ENCODE results near the gene KCNQ1. TPM values are rescaled to one million over a fixed set of nuclear protein-coding genes. Genes with fewer than 3 reads are reported as not detected.

KCNQ1 gene
- total and polyA plus RNA-seq, 4 donors, result 15.4 to 41.7 (median 26.2) TPM

- Histone ChIP-seq H3K27ac (ENCODE audit: low read depth in 1 of 2, low read length in 1 of 2) (no peak overlapping the region), H3K36me3 (ENCODE audit: control insufficient read depth in 4 of 4, insufficient read depth in 4 of 4, low read length in 4 of 4) (no peaks in the 10 kb centered on the region), H3K4me3 (no peak overlapping the region), H3K27me3 (ENCODE audit: control insufficient read depth in 3 of 3, insufficient read depth in 3 of 3, low read length in 2 of 3) (no peaks in the 10 kb centered on the region), H3K4me1 (ENCODE audit: control insufficient read depth in 5 of 5, insufficient read depth in 5 of 5, low read length in 5 of 5) (peaks cover 0 to 14% (median 0%) of the 10 kb centered on the region in 5 donors), H3K9ac (ENCODE audit: insufficient read depth in 1 of 2, low read length in 2 of 2) (no peak overlapping the region), H3K9me3 (ENCODE audit: control insufficient read depth in 4 of 4, insufficient read depth in 3 of 4, low read length in 3 of 4) (no peaks in the 10 kb centered on the region)
- no peak for TF ChIP-seq CTCF (IDR thresholded peaks at IDR 0.05; ENCODE audit: control extremely low read depth, extremely low read depth)
- ATAC-seq (ENCODE audit: insufficient read depth, low FRiP score) (no peak), DNase-seq (peak in 1 of 3 donors; percentile 11)
- WGBS, 2 donors, result 49 to 63% methylated on average over 27 of the region's 27 CpGs
These were observed 66.9 kb downstream of the KCNQ1 start for GRCh38 chr11:2511421-2512369.

- Histone ChIP-seq H3K4me1 (ENCODE audit: control insufficient read depth in 5 of 5, insufficient read depth in 5 of 5, low read length in 5 of 5) (peaks cover 0 to 14% (median 0%) of the 10 kb centered on the region in 5 donors), H3K27ac (ENCODE audit: low read depth in 1 of 2, low read length in 1 of 2) (no peak overlapping the region), H3K27me3 (ENCODE audit: control insufficient read depth in 3 of 3, insufficient read depth in 3 of 3, low read length in 2 of 3) (no peaks in the 10 kb centered on the region), H3K9me3 (ENCODE audit: control insufficient read depth in 4 of 4, insufficient read depth in 3 of 4, low read length in 3 of 4) (no peaks in the 10 kb centered on the region), H3K36me3 (ENCODE audit: control insufficient read depth in 4 of 4, insufficient read depth in 4 of 4, low read length in 4 of 4) (no peaks in the 10 kb centered on the region), H3K9ac (ENCODE audit: insufficient read depth in 1 of 2, low read length in 2 of 2) (no peak overlapping the region), H3K4me3 (no peak overlapping the region)
- no peak for TF ChIP-seq CTCF (IDR thresholded peaks at IDR 0.05; ENCODE audit: control extremely low read depth, extremely low read depth)
- DNase-seq (no peak), ATAC-seq (ENCODE audit: insufficient read depth, low FRiP score) (no peak)
- 90 to 91% methylated on average over 21 of the region's 21 CpGs for WGBS, 2 donors
These were observed 67.9 kb downstream of the KCNQ1 start for GRCh38 chr11:2512431-2513407.

- no peak for ATAC-seq (ENCODE audit: insufficient read depth, low FRiP score)
- Histone ChIP-seq H3K27me3 (ENCODE audit: control insufficient read depth in 3 of 3, insufficient read depth in 3 of 3, low read length in 2 of 3) (no peaks in the 10 kb centered on the region), H3K4me1 (ENCODE audit: control insufficient read depth in 5 of 5, insufficient read depth in 5 of 5, low read length in 5 of 5) (peaks cover 0 to 14% (median 0%) of the 10 kb centered on the region in 5 donors), H3K27ac (ENCODE audit: low read depth in 1 of 2, low read length in 1 of 2) (no peak overlapping the region), H3K4me3 (no peak overlapping the region), H3K9ac (ENCODE audit: insufficient read depth in 1 of 2, low read length in 2 of 2) (no peak overlapping the region), H3K36me3 (ENCODE audit: control insufficient read depth in 4 of 4, insufficient read depth in 4 of 4, low read length in 4 of 4) (no peaks in the 10 kb centered on the region), H3K9me3 (ENCODE audit: control insufficient read depth in 4 of 4, insufficient read depth in 3 of 4, low read length in 3 of 4) (no peaks in the 10 kb centered on the region)
- 95 to 96% methylated on average over 6 of the region's 6 CpGs for WGBS, 2 donors
- no peak for TF ChIP-seq CTCF (IDR thresholded peaks at IDR 0.05; ENCODE audit: control extremely low read depth, extremely low read depth)
- peak in 1 of 3 donors; percentile 12 for DNase-seq
These were observed 68.6 kb downstream of the KCNQ1 start for GRCh38 chr11:2513441-2513840.
